ENCODE data around the gene RALGAPB. TPM values are rescaled to one million over a fixed set of nuclear protein-coding genes. Genes with fewer than 3 reads are reported as not detected.

The RALGAPB gene
- polyA plus RNA-seq, 12 donors = 17.4 to 27.9 (median 22.1) TPM; not detected in 1

- DNase-seq = no peak
These were observed 134.7 kb downstream of the RALGAPB start for GRCh38 chr20:38607351-38607750.

DNA sequence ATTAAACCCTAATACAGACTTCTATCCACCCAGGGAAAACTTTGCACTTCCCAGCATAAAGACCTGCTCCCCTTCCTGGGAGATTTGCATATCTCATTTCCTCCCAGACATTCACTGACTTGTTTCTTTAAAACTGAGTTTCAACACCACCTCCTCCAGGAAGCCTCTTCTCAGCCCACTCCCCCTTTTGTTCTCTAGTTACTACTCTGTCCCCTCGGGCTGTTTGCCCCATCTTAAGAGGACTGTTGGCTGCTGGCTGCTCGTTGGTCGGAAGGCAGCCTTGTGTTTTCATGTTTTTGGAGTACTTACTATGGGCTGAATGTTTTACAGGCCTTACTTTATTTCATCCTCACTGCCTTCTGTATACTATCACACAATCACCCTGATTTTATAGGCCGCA, 135.5 kb downstream of the RALGAPB start:
- no peak for DNase-seq

GRCh38 chr20:38609815-38610214, 137.2 kb downstream of the RALGAPB start:
- DNase-seq = no peak

- DNase-seq = no peak
These were observed 137.9 kb downstream of the RALGAPB start for GRCh38 chr20:38610521-38610920.

DNA sequence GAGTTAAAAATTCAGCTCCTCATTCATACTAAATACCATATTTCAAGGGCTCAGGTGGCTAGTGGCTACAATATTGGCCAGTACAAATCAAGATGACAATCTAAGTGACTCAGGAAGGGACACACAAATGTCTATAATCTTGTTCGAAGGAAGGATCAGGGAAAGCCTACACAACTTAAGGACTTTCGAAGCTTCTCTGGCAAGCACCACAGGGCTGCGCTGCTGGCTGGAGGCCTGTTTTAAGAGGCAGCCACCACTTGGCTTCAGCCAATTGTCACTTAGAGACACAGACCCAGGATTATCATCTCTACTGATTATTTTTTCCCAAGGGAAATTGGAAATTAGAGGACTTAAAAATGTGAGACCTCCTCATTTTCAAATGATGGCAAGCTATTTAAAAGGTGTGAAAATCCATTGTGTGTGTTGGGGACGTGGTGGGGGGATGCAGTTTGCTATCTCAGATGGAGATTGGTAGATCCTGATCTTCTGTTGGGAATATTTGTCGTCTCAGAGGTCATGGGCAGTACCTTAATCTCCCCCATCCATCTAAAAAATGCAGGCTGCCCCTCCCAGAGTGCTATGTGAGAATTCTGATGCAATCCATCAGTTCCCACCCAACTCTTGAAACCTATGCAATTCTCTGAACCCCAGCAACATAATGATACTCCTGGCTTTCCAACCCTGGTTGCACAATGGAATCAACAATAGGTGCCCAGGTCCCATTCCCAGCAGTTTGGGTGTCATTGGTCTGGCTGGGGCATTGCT, 140.3 kb downstream of the RALGAPB start:
- no peak for DNase-seq

GRCh38 chr20:38615283-38615682, 142.6 kb downstream of the RALGAPB start:
- no peak for DNase-seq

GRCh38 chr20:38616457-38616856, 143.8 kb downstream of the RALGAPB start:
- DNase-seq = no peak

GRCh38 chr20:38617011-38617829, 144.6 kb downstream of the RALGAPB start:
- no peak for DNase-seq

DNA sequence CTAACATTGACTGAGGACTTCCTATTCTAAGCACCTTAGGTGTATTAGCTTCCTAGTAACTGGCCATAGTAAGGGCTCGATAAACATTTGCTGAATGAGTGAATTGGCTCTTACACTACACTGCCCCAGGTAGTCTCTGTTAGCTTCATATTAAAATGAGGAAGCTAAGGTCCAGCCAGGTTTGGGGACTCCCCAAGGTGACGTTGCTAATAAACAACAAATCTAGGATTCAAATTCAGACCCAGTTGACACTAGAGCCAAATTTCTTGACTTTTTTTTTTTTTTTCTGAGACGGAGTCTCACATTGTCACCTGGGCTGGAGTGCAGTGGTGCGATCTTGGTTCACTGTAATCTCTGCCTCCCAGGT, 145.2 kb downstream of the RALGAPB start:
- DNase-seq = no peak

- DNase-seq = no peak
These were observed 147.8 kb downstream of the RALGAPB start for GRCh38 chr20:38620441-38620840.

GRCh38 chr20:38623061-38623460, 150.4 kb downstream of the RALGAPB start:
- no peak for DNase-seq

GRCh38 chr20:38624084-38624483, 151.4 kb downstream of the RALGAPB start:
- no peak for DNase-seq

- DNase-seq = no peak
These were observed 153.3 kb downstream of the RALGAPB start for GRCh38 chr20:38625896-38626295.

DNA sequence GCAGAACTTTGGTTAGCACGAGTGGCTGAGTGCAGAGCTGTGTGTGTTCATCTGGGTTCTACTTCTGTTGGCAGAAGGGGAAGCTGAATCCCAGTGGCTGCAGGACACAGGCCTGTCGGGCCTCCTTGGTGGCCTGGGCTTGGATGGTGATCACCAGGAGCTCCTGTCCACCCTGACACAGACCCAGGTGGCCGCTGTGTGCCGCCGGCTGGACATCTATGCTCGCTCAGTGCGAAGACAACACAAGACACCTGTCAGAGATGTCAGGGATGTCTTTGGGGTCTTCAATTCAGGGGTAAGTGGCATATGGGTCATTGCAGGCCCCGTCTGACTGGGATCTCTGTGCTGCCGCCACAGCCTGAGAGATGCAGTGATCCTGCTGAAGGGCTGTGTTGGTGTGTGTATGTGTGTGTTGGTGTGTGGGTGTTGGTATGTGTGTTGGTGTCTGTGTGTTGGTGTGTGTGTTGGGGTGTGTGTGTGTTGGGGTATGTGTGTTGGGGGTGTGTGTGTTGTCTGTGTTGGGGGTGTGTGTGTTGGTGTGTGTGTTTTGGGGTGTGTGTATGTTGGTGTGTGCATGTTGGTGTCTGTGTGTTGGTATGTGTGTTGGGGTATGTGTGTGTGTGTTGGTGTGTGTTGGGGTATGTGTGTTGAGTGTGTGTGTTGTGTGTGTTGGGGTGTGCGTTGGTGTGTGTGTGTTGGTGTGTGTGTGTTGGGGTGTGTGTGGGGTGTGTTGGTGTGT, 154.4 kb downstream of the RALGAPB start:
- DNase-seq = no peak

Other genes starting within 250 kb of the RALGAPB start
- 10 to 100 TPM in 4 of 12 donors, 1 to 10 TPM in 7, not detected in 1; 7.1 to 15.1 (median 9.4) TPM for gene KIAA1755, start 212.1 kb upstream of the RALGAPB start, polyA plus RNA-seq (ENCODE audit: insufficient read length in 12 of 12)
- 1 to 10 TPM in 2 of 12 donors, under 1 TPM in 7, not detected in 3; 0.44 to 5.8 (median 0.53) TPM for gene BPI, start 168.7 kb upstream of the RALGAPB start, polyA plus RNA-seq (ENCODE audit: insufficient read length in 12 of 12)
- gene LBP, start 126.4 kb upstream of the RALGAPB start, polyA plus RNA-seq (ENCODE audit: insufficient read length in 12 of 12) = under 1 TPM in 2 of 12 donors, not detected in 10; 0.07 to 0.30 TPM
- 10 to 100 TPM in 11 of 12 donors, not detected in 1; 15.2 to 57.1 (median 18.3) TPM for gene SNHG17, start 37.5 kb upstream of the RALGAPB start, polyA plus RNA-seq (ENCODE audit: insufficient read length in 12 of 12)
- not detected for gene ADIG, start 108.4 kb downstream of the RALGAPB start, polyA plus RNA-seq (ENCODE audit: insufficient read length in 12 of 12)
- gene ARHGAP40, start 129.0 kb downstream of the RALGAPB start, polyA plus RNA-seq (ENCODE audit: insufficient read length in 12 of 12) = 1 to 10 TPM in 1 of 12 donors, under 1 TPM in 2, not detected in 9; 0.32 to 1.9 (median 0.52) TPM